Loucy (cell line): ENCODE measurements around the gene HS3ST3A1.

Experiments
- EZH2phosphoT487 ChIP-seq: fragments of 200-600 bp; IDR thresholded peaks from 2 replicates; pipeline ENCODE4 v1.6.1; 2018; ENCODE audit warnings: antibody characterized with exemption, mild to moderate bottlenecking, moderate library complexity, borderline replicate concordance
- TF ChIP-seq, protein P1 (sequence below): fragments of 200-600 bp; sonication (generic); conservative IDR thresholded peaks from 2 replicates; pipeline ENCODE4 v1.5.1; 2014; ENCODE audit warnings: mild to moderate bottlenecking, antibody characterized with exemption, low read length

DNA sequence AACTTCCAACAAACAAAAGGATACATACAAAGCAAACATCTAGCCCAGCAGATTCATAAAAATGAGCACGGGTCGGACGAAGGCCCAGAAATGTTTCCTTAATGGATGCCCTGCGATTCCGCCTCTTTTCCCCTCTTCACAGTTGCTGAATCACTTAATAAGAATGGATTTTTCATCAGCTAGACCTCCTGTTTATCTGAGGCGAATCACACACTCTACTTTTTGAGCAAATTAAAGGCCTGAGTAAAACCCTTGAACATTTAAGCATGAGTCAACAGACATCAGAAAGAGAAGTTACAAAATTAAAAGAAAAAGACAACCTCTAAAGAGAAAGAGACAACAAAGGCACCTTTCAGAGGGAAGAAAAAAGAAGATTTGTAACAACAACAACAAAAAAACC lies 44.7 kb downstream of the HS3ST3A1 start:
- TF ChIP-seq, protein P1, sequence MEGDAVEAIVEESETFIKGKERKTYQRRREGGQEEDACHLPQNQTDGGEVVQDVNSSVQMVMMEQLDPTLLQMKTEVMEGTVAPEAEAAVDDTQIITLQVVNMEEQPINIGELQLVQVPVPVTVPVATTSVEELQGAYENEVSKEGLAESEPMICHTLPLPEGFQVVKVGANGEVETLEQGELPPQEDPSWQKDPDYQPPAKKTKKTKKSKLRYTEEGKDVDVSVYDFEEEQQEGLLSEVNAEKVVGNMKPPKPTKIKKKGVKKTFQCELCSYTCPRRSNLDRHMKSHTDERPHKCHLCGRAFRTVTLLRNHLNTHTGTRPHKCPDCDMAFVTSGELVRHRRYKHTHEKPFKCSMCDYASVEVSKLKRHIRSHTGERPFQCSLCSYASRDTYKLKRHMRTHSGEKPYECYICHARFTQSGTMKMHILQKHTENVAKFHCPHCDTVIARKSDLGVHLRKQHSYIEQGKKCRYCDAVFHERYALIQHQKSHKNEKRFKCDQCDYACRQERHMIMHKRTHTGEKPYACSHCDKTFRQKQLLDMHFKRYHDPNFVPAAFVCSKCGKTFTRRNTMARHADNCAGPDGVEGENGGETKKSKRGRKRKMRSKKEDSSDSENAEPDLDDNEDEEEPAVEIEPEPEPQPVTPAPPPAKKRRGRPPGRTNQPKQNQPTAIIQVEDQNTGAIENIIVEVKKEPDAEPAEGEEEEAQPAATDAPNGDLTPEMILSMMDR = no peak
- TF ChIP-seq EZH2phosphoT487 = no peak
